ENCODE data around the gene BOC.

Gene BOC

DNA sequence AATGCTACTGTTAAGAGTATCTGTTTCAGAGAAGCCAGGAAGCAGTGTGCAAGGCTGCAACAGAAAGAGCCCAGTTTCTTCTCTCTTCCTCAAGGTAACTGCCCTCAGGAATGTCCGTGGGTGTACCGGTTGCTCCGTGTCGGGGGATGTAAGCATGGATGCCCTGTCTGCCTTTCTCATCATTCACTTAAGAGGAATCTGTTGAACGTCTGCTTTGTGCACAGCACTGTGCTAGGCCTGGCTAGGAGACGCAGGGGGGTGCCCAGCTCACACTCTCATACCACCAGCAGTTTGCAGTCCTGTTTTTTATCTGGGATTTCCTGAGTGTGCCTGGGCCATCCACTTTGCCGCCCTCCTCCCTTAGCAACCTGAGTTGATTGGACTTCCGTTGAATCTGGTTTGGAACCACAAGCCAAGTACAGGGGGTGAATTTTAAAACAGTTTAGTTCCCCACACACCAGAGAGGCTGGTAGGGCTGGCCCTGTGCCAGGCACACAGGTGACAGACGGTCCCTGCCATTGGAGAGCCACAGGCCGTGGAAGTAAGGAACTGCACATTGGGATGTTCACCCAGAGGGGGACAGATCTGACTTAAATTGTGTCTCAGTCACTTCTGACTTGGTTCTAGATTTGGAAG, 11.2 kb downstream of the BOC start:
- no peak for DNase-seq (ENCODE audit: low spot score)

DNA sequence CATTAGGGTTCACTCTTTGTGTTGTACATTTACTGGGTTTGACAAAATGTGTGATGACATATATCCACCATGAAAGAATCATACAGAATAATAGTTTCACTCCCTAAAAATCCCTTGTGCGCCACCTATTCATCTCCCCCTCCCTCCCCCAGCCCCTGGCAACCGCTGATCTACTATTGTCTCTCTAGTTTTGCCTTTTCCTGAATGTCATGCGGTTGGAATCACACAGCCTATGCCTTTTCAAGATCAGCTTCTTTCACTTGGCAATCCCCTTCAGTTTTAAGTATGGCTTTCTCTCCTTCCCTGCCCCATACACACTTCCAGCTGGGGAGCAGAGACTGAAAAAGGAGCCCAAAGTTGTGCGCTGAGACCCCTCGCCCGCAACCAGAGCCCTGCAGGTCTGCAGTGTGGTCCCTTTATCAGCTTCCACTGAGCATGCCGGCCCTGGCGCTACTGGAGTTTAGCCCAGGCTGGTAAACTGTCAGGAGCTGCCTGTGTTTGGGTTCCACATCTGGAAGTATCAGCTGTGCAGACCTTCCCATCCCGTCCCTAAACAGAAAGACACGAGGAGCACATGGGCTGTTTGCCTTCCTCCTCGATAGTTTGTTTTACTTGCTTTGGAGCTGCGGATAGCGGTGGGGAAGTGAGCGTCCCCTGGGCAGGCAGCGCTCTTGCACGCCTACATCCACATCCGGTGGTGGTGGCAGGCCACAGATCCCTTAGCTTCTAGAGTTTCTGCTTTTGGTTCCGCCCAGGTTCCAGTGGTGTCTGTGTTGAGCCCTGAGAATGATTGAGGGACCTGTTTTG, 12.3 kb downstream of the BOC start:
- DNase-seq (ENCODE audit: low spot score) = peak; percentile 37

DNA sequence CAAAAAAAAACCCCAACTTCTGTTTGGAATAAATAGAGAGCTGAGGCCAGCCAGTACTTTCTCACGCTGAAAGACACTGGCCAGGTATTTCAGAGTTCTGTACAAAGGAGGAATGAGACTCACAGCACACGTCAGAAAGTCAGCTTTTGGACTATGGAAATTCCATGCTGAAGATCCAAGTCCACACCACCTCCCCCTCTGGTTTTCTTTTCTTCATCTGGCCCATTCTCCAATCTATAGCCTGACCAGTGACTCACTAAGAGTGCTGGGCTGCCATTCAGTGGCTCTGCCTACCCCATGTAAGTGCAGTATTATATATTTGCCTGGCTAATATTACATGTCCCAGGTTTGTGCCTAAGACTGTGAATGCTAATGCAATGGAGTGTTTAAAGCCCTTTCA, 13.9 kb downstream of the BOC start:
- no peak for DNase-seq (ENCODE audit: low spot score)

DNA sequence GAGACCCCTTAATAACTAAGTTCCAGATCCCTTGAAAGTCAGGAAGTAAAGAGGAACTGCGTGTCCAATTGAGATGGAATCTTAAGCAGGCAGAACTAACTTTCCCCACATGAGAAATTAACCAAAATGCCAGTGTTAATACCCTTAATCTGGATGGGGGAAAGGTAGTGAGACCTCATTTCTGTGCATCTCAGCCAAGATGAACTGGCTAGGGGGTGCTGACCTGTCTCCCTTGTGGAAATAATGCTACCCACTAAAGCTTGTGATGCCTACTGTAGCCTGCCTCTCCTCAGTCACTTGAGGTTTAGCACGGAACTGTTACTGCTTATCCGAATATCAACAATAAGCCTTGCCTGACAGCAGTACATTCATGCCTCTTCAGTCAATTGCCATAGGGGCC, 15.1 kb downstream of the BOC start:
- DNase-seq (ENCODE audit: low spot score) = no peak

DNA sequence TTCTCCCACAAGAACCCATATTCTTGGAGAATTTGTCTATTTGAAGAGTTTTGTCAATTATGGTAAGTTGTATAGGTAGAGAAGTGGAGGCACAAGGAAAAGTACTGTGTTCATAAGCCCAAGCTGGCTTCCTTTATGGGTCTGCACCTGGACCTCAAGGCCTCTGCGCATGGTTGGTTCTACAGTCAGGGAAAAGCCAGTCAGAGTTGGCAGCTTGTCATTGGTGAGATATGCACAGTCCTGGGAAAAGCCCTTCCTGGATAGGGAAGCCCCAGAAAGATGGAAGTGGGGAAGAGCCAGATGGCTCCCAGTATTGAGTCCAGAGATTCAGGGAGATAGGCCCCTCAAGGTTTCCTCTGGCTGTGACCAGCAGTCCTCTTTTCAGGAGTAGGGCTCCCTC, 15.8 kb downstream of the BOC start:
- no peak for DNase-seq (ENCODE audit: low spot score)

DNA sequence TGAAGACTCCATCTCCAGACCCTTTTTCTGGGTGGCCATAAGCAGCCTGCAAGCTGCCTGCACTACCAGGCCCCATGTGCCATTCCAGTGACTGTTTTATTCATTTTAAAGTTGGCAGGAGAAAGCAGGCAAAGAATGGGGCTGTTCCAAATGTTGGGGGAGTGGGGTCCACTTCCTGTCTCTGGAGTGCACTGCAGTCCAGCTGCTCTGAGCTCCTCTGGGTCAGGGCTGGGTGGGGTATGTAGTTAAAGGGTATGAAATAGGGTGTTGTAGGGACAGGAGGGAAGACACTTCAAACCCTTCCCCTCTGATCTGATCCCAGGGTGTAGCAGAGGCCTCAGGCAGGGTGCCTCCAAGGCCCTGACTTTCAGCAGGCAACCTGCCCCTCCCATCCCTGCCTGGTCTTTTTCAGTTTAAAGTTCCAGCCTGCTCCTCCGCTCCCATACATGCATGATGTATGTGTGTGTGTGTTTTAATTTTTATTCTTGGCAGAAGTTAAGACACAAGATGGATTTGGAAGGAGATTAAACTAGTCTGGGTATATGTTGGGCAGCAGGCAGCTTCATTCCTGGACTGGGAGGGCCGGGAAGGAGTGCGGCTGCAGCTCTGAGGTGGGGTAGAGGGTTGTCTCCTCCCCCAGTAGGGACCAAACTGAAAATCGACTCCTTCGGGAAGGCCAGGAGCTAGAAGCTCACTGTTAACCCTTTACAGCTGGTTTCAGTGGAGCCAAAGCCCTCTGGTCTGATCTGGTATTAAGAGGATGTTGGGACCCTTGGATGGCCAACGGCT, 17.3 kb downstream of the BOC start:
- DNase-seq (ENCODE audit: low spot score) = no peak

DNA sequence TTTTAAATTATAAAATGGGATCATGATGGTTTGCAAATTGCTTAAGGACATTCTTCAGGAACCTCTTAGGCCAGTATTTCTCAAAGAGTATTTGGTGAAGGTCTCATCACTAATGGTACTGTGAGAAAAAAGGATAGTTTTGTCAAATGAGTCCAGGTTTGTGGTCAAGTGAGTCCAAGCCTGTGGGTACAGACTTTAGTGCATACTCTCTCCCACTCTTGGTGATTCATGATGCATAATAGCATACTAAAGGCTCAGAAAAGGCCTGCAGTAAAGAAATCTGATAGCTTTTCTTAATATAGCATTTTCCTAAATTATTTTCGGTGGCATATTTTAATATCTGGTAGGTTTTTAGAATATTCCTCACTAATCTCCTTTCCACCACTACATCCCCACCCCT, 20.0 kb downstream of the BOC start:
- peak; percentile 64 for DNase-seq (ENCODE audit: low spot score)

DNA sequence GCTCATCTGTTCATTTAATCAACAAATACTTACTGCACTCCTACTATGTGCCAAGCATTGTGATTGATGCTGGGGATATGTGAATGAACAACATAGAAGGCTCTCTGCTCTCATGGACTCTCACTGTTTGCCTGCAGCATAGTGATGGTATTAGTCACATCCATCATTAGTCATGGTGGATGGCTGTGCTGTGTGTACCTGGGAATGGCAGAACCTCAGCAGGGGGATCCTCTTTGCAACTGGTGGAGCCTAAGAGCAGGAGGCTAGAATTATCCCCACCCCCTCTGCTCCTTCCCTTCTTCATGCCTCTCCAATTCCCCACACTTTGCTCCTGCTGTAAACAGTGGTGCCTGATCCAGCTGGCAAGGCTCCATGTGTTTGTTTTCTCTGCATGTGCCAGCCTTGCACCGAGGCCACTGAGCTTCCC, 20.5 kb downstream of the BOC start:
- DNase-seq (ENCODE audit: low spot score) = peak; percentile 78

- no peak for DNase-seq (ENCODE audit: low spot score)
Observed at GRCh38 chr3:113232342-113232741, 21.0 kb downstream of the BOC start.

DNA sequence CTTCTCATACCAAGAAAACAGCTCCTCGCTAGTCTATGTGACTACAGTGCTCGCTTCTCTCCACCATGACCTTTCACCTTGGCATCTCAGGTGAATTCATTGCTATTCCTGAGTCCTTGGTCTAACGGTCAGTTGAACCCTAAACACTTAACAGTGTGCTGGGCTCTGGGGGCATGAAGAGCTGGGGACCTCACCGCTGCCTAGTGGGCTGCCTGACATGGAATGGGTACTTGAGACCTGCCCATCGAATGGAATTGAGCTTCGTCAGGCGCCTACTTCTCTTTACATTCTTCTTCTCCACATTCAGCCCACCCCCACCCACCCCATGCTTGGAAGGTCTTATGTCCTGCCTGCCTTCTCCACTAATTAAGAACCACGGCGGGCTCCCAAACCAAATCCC, 22.1 kb downstream of the BOC start:
- DNase-seq (ENCODE audit: low spot score) = no peak

GRCh38 chr3:113234028-113234427, 22.7 kb downstream of the BOC start:
- DNase-seq (ENCODE audit: low spot score) = no peak

DNA sequence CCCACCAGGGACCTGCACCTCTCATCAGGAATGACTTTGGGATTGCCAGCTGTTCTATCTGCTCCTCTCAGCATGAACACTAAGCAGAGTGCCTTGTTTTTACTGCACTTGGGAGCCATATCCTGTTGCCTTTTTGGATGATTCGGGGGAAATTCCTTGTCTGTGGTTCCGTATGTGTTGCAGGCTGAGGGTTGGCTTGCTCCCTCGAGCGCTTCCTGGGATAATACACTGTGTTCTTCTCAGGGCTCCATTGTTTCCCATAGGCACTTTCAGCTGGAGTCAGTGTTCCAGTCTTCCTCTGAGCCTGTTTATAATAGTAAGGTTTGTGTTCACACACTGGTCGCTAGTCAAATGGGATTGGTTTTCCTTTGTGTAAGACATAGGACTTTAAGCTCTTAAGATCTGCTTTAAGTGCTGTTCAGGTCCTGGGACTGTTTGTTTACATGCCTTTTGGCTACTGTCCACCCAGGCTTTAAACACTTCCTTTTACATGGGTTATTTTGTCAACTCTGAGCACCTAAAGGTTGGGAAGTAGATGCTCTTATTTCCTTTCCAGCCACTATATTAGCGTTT, 23.4 kb downstream of the BOC start:
- peak; percentile 17 for DNase-seq (ENCODE audit: low spot score)

GRCh38 chr3:113238503-113238902, 27.1 kb downstream of the BOC start:
- DNase-seq (ENCODE audit: low spot score) = no peak

DNA sequence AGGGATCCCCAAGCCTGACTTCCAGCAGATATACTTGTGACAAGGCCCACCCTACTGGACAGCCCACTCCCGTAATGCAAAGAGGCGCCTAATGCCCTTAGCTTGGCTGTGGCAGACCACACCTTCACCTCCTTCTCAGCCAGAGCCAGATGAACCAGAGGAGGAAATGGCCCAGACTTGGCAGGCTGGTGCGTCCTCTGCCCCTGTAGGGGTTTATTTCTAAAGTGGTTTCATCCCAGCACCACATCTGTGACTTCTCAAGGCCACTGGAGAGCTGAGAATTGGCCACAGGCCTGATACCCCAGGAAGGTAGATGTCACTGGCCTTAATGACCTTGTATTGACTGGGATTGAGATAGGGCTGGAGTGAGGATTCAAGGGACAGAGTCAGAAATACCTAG, 29.5 kb downstream of the BOC start:
- DNase-seq (ENCODE audit: low spot score) = no peak

DNA sequence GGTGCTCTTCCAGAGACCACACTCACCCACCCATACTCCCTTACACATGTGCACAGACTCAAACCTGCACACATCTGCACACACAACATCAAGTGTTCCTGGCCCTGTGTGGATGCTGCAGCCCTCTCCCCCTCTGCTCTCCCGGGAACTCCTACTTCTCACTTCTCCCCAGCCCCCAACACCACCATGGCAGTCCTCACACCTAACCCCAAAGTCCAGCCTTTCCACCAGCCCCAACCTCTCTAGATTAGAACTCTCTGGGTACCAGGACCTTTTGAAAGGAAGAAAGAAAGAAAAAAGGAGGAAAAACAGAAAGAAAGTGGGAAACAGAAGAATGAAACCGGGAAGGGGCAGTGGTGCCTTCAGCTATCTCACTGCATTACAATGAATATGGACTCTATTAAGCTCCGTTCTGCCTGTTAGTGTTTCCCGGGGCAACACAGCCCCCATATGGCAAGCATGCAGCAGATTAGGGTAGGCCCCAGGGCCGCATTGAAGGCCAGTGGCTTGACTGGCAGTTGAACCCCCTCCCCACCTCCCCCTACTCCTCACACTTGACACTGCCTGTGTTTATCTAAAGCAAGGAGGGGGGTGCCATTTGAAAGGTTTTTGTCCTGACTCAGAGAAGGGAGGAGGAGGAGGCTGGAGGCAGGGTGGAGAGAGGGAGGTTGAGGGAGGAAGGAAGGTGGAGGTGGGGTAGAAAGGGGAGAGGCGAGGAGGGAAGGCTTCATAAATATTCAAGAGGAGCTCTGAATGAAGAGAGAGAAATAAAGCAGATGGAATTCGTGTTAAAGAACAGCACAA, 30.1 kb downstream of the BOC start:
- peak; percentile 30 for DNase-seq (ENCODE audit: low spot score)

DNA sequence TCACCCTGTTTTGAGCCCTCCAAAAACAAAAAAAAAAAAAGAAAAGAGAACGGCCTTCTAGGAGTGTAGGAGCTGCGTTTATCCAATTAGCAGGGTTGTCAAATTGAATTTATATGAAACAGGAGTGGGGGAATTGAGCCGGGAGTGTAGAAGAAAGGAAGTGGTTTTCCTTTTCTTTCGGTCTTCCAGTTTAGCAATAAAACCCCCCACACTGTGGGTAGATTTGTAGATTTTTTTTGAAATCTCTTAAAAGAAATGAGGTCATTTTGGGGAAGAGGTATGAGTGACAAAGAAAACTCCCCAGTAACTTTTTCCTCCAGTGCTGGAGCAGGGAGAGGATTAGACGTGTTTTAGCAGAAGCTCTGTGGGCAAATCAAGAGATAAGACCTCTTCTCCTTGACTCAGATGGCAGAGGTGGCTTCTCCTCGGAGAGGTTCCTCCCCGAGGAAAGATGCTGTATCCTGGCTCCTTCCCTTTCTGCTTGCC, 30.8 kb downstream of the BOC start:
- peak; percentile 34 for DNase-seq (ENCODE audit: low spot score)

- no peak for DNase-seq (ENCODE audit: low spot score)
Observed at GRCh38 chr3:113243071-113243470, 31.7 kb downstream of the BOC start.

DNA sequence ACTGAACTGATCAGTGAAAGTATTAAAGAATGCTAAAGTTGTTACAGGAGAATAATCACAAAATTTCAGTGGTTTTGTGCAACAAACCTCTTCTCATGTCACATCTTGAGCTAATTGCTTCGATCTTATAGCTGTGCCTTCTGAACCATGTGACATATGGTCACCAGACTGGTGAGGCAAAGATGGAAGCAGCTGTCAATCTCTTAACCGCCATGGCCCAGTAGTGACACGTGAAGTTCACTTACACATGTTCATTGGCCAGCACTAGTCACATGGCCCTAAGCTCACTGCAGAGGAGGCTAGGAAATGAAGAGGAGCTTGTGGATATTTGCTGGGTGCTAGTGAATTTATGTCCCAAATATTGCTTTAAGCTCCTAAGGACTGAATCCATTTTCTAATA, 32.5 kb downstream of the BOC start:
- DNase-seq (ENCODE audit: low spot score) = no peak

- DNase-seq (ENCODE audit: low spot score) = peak; percentile 71
Observed at GRCh38 chr3:113245761-113246161, 34.4 kb downstream of the BOC start.

DNA sequence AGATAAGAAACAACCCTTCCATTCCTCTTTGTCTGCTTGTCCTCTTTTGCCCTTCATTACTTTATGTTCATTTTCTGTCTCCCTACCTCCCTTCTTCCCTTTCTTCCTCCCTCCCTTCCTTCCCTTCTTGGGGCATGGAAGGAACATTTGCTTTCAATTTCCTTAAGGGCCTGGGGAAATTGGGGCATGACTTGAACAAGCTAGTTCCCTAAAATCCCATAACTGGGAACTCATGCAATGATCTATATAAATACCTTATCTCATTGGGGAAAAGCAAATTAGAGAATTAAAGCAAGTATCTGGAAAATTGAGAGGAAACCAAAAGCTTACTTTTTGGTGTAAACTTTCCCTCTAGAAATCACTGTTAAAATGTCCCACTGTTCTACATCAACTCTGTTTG, 35.7 kb downstream of the BOC start:
- DNase-seq (ENCODE audit: low spot score) = no peak

- DNase-seq (ENCODE audit: low spot score) = no peak
Observed at GRCh38 chr3:113247675-113248458, 36.5 kb downstream of the BOC start.
